GM18517 (cell line): ENCODE data around the gene ROM1.
"Not testable (repeated sequence)": the region's sequence is repeated elsewhere in the genome, so short reads cannot be mapped to it uniquely, and the experiment has no call there.

Experiments used
- ATAC-seq: cut with Tn5 transposase; IDR thresholded peaks from one replicate; pipeline ENCODE4 v1.9.1; 2021; ENCODE audit warnings: mild to moderate bottlenecking, moderate library complexity; ENCODE audit not compliant: unreplicated experiment

The ROM1 gene

GRCh38 chr11:62648185-62648966 is 35.3 kb downstream of the ROM1 start:
- no peak for ATAC-seq

DNA sequence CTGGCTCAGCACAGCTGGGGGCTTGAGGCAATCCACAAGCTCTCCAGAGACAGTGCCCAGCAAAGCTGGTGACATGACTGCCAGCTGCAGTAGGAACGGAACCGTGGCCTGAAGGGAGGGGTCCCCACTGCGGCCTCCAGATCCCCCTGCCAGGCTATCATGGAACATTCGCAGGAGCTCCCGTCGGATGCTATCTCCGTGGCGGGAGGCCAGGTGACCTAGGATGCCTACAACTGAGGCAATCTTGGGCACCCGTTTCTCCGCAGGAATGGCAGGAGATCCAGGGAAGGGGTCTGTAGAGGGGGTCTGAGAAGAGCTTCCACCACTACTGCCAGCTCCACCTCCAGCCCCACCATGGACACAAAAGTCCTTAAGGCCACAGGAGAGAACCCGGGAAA is 35.9 kb downstream of the ROM1 start:
- ATAC-seq, result no peak

DNA sequence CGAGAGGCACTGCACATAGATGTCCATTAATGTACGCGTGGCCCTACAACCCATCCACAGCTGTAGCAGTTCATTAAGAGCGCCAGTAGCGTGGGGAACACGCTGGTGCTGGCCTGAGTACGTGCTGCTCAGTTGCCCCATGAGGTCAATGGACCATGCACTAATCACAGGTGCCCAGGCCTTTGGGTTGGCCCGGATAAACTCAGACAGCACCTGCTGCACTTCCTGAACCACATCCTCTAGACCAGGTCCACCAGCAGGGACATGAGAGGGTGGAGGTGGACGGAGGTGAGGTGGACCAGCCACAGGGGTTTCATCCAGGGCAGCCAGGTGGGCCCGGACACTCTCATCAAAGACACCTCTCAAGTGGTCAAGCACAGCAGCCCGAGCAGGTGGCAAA is 36.4 kb downstream of the ROM1 start:
- no peak for ATAC-seq

DNA sequence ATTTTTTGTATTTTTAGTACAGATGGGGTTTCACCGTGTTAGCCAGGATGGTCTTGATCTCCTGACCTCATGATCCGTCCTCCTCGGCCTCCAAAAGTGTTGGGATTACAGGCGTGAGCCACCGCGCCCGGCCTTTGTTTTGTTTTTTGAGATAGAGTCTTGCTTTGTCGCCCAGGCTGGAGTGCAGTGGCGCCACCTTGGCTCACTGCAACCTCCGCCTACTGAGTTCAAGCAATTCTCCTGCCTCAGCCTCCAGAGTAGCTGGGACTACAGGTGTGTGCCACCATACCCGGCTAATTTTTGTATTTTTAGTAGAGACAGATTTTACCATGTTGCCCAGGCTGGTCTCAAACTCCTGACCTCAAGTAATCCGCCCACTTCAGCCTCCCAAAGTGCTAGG is 37.2 kb downstream of the ROM1 start:
- not testable (repeated sequence) for ATAC-seq

DNA sequence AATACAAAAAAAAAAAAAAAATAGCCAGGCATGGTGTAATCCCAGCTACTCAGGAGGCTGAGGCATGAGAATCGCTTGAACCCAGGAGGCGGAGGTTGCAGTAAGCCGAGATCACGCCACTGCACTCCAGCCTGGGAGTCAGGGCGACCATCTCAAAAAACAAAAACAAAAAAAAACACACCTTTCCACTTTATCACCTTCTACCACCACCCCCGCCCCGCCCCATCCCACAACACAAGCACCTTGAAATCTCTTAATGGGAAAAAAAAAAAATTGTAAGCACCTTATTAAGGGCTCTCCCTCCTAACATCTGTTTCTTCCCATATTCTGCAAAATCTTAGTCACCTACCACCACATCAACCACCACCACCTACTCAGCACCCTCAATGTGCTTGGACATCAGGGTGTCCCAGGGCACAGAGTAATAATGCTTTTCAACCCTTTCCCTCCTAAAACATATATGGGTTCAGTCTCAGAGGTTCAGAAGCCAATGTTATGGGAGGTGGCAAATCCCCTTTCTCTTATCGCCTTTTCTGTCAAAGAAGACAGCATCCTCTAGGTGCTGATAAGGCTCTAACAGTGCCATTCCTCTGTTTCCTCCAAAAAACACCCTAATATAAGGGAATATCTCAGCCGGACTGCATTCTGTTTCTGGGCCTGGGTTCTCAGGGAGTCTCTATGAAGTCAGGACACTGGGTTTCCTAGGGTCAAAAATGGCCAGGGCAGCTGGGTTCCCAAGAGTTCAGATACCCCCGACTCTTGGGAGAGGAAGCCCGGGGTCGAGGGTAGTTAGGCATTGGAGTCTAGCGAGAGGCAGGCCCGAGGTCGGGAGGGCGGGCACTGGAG is 39.3 kb downstream of the ROM1 start:
- ATAC-seq, result no peak

GRCh38 chr11:62654297-62654696 is 41.2 kb downstream of the ROM1 start:
- ATAC-seq, result no peak

DNA sequence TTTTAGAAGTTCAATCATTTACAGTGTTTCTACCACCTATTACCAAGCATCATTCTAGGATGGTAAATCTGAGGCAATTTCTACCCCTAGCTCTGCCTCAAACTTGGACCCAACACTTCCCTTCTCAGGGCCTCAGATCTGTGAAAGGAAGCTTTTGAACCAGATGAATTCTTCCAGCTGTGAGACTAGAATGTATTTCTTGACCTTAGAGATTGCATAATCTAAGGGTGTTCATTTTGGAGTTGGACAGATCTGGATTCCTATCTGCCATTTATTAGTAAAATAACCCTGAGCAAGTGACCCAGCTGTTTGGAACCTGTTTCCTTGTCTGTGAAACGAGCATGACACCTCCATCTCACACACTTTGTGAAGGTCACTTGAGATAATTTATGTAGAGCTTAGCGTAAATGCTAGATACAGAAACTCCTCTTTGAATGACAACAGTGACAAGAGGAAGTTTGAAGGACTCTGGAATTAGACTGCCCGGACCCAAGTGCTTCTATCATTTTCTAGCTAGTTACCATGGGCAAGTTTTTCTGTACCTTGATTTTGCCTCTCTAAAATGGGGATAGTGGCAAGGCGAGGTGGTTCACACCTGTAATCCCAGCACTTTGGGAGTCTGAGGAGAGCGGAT is 43.9 kb downstream of the ROM1 start:
- ATAC-seq, result no peak

- peak; percentile 10 for ATAC-seq
Measured at GRCh38 chr11:62664405-62665074, 51.5 kb downstream of the ROM1 start.
